ENCODE results near the gene AKAIN1.

DNA sequence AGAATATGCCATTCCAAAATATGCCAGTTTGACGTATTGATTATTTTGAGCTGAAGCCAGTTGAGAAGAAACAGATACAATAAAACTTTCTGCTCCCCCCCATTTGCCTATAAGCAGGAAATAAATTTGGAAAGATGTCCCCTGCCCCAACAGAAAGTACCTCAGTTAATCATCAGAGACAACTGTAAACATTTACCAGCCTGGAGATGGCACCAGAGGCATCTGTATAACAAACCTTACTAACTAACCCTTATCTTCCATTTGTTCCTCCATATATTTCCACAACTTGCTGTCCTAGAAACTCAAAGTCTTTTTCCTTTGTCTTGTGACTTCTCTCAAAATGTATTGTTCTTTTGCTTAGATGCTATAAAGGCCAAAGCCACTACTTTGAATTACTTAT lies 93.8 kb downstream of the AKAIN1 start:
- no peak for TF ChIP-seq CTCF (IDR thresholded peaks at IDR 0.05; ENCODE audit: poor library complexity, severe bottlenecking)
- no peak for TF ChIP-seq EP300 (conservative IDR thresholded peaks at IDR 0.05; ENCODE audit: poor library complexity, severe bottlenecking)
